ENCODE data around the gene UGT2B28.
"Not testable (repeated sequence)": the region's sequence is repeated elsewhere in the genome, so short reads cannot be mapped to it uniquely, and the experiment has no call there.

UGT2B28 gene

GRCh38 chr4:69280081-69280480 is at the start of gene UGT2B28:
Gene UGT2B28 (plus strand): TSS chr4:69280475. CDS start chr4:69280501, 26 bp downstream.
- H3K9me3 Mint-ChIP-seq; H3K27ac Mint-ChIP-seq; H3K4me1 Mint-ChIP-seq; H3K27me3 Mint-ChIP-seq (ENCODE audit: low read depth); H3K36me3 Mint-ChIP-seq (ENCODE audit: low read depth); H3K4me3 Mint-ChIP-seq: not testable (repeated sequence)

GRCh38 chr4:69239092-69239491 is 41.2 kb upstream of the UGT2B28 start:
- no peak for TF ChIP-seq CTCF (IDR thresholded peaks at IDR 0.05; ENCODE audit: unreplicated experiment in 3 of 3)
- H3K27me3 Mint-ChIP-seq (ENCODE audit: low read depth): no peaks in the 10 kb centered on the region
- peaks cover 3% of the 10 kb centered on the region for H3K9me3 Mint-ChIP-seq
- H3K4me3 Mint-ChIP-seq: no peak overlapping the region
- no peaks in the 10 kb centered on the region for H3K36me3 Mint-ChIP-seq (ENCODE audit: low read depth)
- H3K27ac Mint-ChIP-seq: no peak overlapping the region
- H3K4me1 Mint-ChIP-seq: no peaks in the 10 kb centered on the region

GRCh38 chr4:69239557-69240168 is 40.6 kb upstream of the UGT2B28 start:
- no peaks in the 10 kb centered on the region for H3K4me1 Mint-ChIP-seq
- H3K27ac Mint-ChIP-seq: no peak overlapping the region
- no peaks in the 10 kb centered on the region for H3K36me3 Mint-ChIP-seq (ENCODE audit: low read depth)
- H3K4me3 Mint-ChIP-seq: no peak overlapping the region
- no peaks in the 10 kb centered on the region for H3K27me3 Mint-ChIP-seq (ENCODE audit: low read depth)
- no peak for TF ChIP-seq CTCF (IDR thresholded peaks at IDR 0.05; ENCODE audit: unreplicated experiment in 3 of 3)
- H3K9me3 Mint-ChIP-seq: peaks cover 3% of the 10 kb centered on the region

GRCh38 chr4:69240787-69241186 is 39.5 kb upstream of the UGT2B28 start:
- not testable (repeated sequence) for H3K27ac Mint-ChIP-seq; H3K36me3 Mint-ChIP-seq (ENCODE audit: low read depth); H3K4me3 Mint-ChIP-seq; H3K27me3 Mint-ChIP-seq (ENCODE audit: low read depth); H3K4me1 Mint-ChIP-seq; H3K9me3 Mint-ChIP-seq

- not testable (repeated sequence) for H3K4me1 Mint-ChIP-seq; H3K36me3 Mint-ChIP-seq (ENCODE audit: low read depth); H3K4me3 Mint-ChIP-seq; H3K27ac Mint-ChIP-seq; H3K9me3 Mint-ChIP-seq; H3K27me3 Mint-ChIP-seq (ENCODE audit: low read depth)
Observed at GRCh38 chr4:69241746-69242145, 38.5 kb upstream of the UGT2B28 start.

GRCh38 chr4:69242562-69243240 is 37.6 kb upstream of the UGT2B28 start:
- not testable (repeated sequence) for H3K9me3 Mint-ChIP-seq; H3K4me1 Mint-ChIP-seq; H3K27ac Mint-ChIP-seq; H3K27me3 Mint-ChIP-seq (ENCODE audit: low read depth); H3K36me3 Mint-ChIP-seq (ENCODE audit: low read depth); H3K4me3 Mint-ChIP-seq

- H3K9me3 Mint-ChIP-seq; H3K4me1 Mint-ChIP-seq; H3K4me3 Mint-ChIP-seq; H3K27ac Mint-ChIP-seq; H3K36me3 Mint-ChIP-seq (ENCODE audit: low read depth); H3K27me3 Mint-ChIP-seq (ENCODE audit: low read depth): not testable (repeated sequence)
Observed at GRCh38 chr4:69250884-69251283, 29.4 kb upstream of the UGT2B28 start.

GRCh38 chr4:69253147-69253772 is 27.0 kb upstream of the UGT2B28 start:
- not testable (repeated sequence) for H3K4me1 Mint-ChIP-seq; H3K27me3 Mint-ChIP-seq (ENCODE audit: low read depth); H3K36me3 Mint-ChIP-seq (ENCODE audit: low read depth); H3K9me3 Mint-ChIP-seq; H3K4me3 Mint-ChIP-seq; H3K27ac Mint-ChIP-seq

- not testable (repeated sequence) for H3K36me3 Mint-ChIP-seq (ENCODE audit: low read depth); H3K9me3 Mint-ChIP-seq; H3K27me3 Mint-ChIP-seq (ENCODE audit: low read depth)
Observed at GRCh38 chr4:69268612-69269011, 11.7 kb upstream of the UGT2B28 start.

GRCh38 chr4:69296356-69296755 is 16.1 kb downstream of the UGT2B28 start:
- not testable (repeated sequence) for H3K9me3 Mint-ChIP-seq; H3K27me3 Mint-ChIP-seq (ENCODE audit: low read depth); H3K4me3 Mint-ChIP-seq; H3K4me1 Mint-ChIP-seq; H3K36me3 Mint-ChIP-seq (ENCODE audit: low read depth); H3K27ac Mint-ChIP-seq

More at GRCh38 chr4:69268612-69269011, 11.7 kb upstream of the UGT2B28 start:
- not testable (repeated sequence) for H3K4me1 Mint-ChIP-seq, H3K27ac Mint-ChIP-seq, H3K4me3 Mint-ChIP-seq

- H3K27me3 Mint-ChIP-seq (ENCODE audit: low read depth); H3K36me3 Mint-ChIP-seq (ENCODE audit: low read depth); H3K9me3 Mint-ChIP-seq; H3K4me1 Mint-ChIP-seq; H3K4me3 Mint-ChIP-seq; H3K27ac Mint-ChIP-seq: not testable (repeated sequence)
Observed at GRCh38 chr4:69308426-69309033, 28.3 kb downstream of the UGT2B28 start.

GRCh38 chr4:69309549-69310076 is 29.3 kb downstream of the UGT2B28 start:
- H3K4me3 Mint-ChIP-seq, H3K4me1 Mint-ChIP-seq: not testable (repeated sequence)

GRCh38 chr4:69310262-69310661 is 30.0 kb downstream of the UGT2B28 start:
- H3K4me1 Mint-ChIP-seq; H3K4me3 Mint-ChIP-seq; H3K36me3 Mint-ChIP-seq (ENCODE audit: low read depth); H3K27me3 Mint-ChIP-seq (ENCODE audit: low read depth); H3K9me3 Mint-ChIP-seq; H3K27ac Mint-ChIP-seq: not testable (repeated sequence)

More at GRCh38 chr4:69309549-69310076, 29.3 kb downstream of the UGT2B28 start:
- not testable (repeated sequence) for H3K27ac Mint-ChIP-seq; H3K27me3 Mint-ChIP-seq (ENCODE audit: low read depth); H3K36me3 Mint-ChIP-seq (ENCODE audit: low read depth); H3K9me3 Mint-ChIP-seq

Measured in nephron (organoid).